Activated CD8-positive, alpha-beta memory T cell treated with anti-CD3 and anti-CD28 coated beads, Interleukin-2, amount 50 U/mL, for 24 hours (primary cell): ENCODE results near the gene FAM53B.
"Not testable (repeated sequence)": the region's sequence is repeated elsewhere in the genome, so short reads cannot be mapped to it uniquely, and the experiment has no call there.

Experiments
- DNase-seq: peaks from one replicate; pipeline ENCODE4 v3.0.0-alpha.2; 2020; ENCODE audit errors: extremely low read depth

Gene FAM53B

GRCh38 chr10:124628676-124629021 lies 115.5 kb downstream of the FAM53B start:
- DNase-seq: no peak

GRCh38 chr10:124627866-124628675 lies 116.1 kb downstream of the FAM53B start:
- DNase-seq: no peak

GRCh38 chr10:124626759-124627380 lies 117.3 kb downstream of the FAM53B start:
- DNase-seq: peak; percentile 28

- DNase-seq: no peak
These were observed 118.3 kb downstream of the FAM53B start for GRCh38 chr10:124625831-124626238.

- DNase-seq: no peak
These were observed 119.3 kb downstream of the FAM53B start for GRCh38 chr10:124624895-124625294.

- DNase-seq: no peak
These were observed 119.7 kb downstream of the FAM53B start for GRCh38 chr10:124624466-124624865.

- no peak for DNase-seq
These were observed 120.2 kb downstream of the FAM53B start for GRCh38 chr10:124624006-124624405.

- no peak for DNase-seq
These were observed 121.2 kb downstream of the FAM53B start for GRCh38 chr10:124622866-124623536.

- DNase-seq: no peak
These were observed 122.0 kb downstream of the FAM53B start for GRCh38 chr10:124622158-124622557.

- DNase-seq: no peak
These were observed 122.5 kb downstream of the FAM53B start for GRCh38 chr10:124621637-124622036.

- no peak for DNase-seq
These were observed 124.2 kb downstream of the FAM53B start for GRCh38 chr10:124619802-124620490.

GRCh38 chr10:124619195-124619594 lies 125.0 kb downstream of the FAM53B start:
- DNase-seq: no peak

- no peak for DNase-seq
These were observed 125.6 kb downstream of the FAM53B start for GRCh38 chr10:124618470-124619073.

GRCh38 chr10:124616836-124617130 lies 127.4 kb downstream of the FAM53B start:
- DNase-seq: no peak

GRCh38 chr10:124616040-124616835 lies 127.9 kb downstream of the FAM53B start:
- no peak for DNase-seq

GRCh38 chr10:124615259-124615658 lies 128.9 kb downstream of the FAM53B start:
- DNase-seq: no peak

GRCh38 chr10:124614003-124614659 lies 130.0 kb downstream of the FAM53B start:
- no peak for DNase-seq

- DNase-seq: no peak
These were observed 131.3 kb downstream of the FAM53B start for GRCh38 chr10:124612611-124613498.

- DNase-seq: no peak
These were observed 132.4 kb downstream of the FAM53B start for GRCh38 chr10:124611738-124612137.

- DNase-seq: not testable (repeated sequence)
These were observed 133.3 kb downstream of the FAM53B start for GRCh38 chr10:124610851-124611250.
